IPS-18c (cell line): ENCODE measurements around the gene ING3.

Experiments
- H3K4me3 ChIP-seq: 2 replicates; pipeline ENCODE4 v1.7.0; 2013; ENCODE audit warnings: low read depth, mild to moderate bottlenecking, low read length, moderate library complexity; ENCODE audit not compliant: insufficient read depth
- H3K9me3 ChIP-seq: one replicate; pipeline ENCODE4 v1.6.1; 2013; ENCODE audit warnings: mild to moderate bottlenecking, low read length, moderate library complexity; ENCODE audit not compliant: control insufficient read depth, insufficient read depth

ING3 gene, protein sequence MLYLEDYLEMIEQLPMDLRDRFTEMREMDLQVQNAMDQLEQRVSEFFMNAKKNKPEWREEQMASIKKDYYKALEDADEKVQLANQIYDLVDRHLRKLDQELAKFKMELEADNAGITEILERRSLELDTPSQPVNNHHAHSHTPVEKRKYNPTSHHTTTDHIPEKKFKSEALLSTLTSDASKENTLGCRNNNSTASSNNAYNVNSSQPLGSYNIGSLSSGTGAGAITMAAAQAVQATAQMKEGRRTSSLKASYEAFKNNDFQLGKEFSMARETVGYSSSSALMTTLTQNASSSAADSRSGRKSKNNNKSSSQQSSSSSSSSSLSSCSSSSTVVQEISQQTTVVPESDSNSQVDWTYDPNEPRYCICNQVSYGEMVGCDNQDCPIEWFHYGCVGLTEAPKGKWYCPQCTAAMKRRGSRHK

DNA sequence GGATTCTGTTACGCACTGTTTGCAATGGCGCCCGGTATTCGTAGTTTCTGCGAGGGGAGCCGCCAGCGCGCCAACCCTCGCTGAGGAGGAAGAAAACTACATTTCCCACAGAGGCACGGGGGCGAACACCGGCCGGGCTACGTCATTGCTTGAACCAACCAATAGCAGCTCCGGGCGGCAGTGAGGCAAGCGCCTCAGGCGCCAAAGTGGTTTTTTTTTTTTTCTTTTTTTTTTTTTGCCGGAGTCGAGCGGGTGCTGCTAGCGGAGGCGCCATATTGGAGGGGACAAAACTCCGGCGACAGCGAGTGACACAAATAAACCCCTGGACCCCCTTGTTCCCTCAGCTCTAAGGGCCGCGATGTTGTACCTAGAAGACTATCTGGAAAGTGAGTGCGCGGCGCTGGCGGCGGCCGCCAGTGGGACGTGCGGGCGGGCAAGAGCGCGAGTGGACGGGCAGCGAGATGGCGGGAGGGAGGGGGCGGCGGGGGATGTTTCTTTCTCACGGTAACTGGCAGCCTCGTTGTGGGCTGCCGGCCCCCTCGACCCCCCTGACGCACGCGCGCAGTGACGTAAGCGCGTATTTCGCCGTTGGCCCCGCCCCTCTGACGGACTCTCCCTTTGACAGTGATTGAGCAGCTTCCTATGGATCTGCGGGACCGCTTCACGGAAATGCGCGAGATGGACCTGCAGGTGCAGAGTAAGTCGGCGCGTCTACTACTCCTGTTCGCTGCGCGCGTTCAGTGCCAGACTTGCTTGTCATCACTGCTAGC, at the start of gene ING3:
Gene ING3 (plus strand): TSS at position 239 of the 770 bp plus-strand sequence. CDS start 120 bp downstream, at position 359.
- peak within 1 kb of the TSS; percentile 75 for H3K4me3 ChIP-seq
- H3K9me3 ChIP-seq = no peaks in the 10 kb centered on the region

DNA sequence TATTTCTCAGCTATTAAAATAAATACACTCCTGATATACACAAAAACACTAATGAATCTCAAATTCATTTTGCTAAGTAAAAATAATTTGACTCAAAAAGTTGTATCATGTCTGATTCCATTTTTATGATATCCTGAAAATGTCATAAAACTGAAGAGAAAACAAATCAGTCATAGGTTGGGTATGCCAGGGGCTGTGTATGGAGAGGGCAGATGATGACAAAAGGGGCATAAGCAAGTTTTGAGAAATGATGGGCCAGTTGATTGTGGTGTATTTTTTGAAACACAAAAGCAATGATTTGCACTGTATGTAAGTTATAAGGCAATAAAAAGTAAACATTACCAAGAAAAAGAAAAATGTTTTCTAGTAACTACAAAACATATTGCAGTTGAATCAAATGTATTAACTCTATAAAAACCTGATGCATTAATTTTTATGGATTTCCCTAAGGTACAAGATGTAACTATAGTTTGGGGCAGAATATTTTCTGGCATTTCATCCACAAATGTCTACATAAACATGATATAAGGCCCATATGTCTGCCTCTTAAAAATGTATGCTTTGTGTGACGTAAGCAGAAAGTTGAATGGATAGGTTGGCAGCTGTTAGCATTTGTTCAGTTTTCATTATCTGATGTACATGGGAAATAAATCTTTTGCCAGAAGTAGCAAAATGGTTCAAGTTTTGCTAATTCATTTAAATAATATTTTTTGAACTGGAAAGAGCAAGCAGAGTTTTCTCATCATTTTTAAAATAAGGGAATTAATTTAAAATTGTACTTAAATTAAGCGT, 35.1 kb upstream of the ING3 start:
- no peaks in the 10 kb centered on the region for H3K9me3 ChIP-seq
- H3K4me3 ChIP-seq = no peak overlapping the region

DNA sequence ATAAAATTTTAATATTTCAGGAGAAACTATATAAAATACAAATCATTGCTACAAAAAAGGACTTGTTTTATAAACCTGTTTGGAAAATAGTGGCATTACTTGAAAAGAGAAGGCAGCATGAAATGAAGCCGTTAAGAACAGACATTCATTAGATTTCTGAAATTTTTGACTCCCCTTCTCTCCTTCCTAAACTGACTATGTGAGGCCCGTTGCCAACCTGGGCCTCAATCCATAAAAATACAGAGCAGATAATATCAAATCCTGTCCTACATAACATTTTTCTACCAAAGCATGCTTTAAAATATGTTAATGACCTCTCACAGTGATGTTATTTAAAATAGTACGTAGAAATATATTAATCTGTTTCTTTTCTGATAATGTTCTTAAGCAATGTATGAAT, 34.5 kb upstream of the ING3 start:
- Histone ChIP-seq H3K4me3 (no peak overlapping the region), H3K9me3 (no peaks in the 10 kb centered on the region)

DNA sequence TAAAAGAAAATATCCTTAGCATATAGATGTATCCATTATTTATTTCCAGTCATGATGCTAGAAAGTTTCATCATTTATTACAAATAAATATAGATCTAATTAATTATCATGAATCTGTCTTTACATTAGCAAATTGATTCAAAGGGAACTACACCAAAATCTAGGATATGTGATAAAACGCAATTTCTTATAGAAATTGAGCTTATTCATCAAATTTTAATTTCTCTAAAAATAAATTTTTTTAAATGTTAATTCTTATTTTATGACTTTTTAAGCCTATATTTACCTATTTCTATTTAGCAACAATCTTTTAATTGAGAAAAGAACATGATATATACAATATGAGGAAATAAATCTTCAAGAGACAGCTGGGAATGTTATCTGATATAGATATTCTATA, 34.0 kb upstream of the ING3 start:
- Histone ChIP-seq H3K4me3 (no peak overlapping the region), H3K9me3 (no peaks in the 10 kb centered on the region)

DNA sequence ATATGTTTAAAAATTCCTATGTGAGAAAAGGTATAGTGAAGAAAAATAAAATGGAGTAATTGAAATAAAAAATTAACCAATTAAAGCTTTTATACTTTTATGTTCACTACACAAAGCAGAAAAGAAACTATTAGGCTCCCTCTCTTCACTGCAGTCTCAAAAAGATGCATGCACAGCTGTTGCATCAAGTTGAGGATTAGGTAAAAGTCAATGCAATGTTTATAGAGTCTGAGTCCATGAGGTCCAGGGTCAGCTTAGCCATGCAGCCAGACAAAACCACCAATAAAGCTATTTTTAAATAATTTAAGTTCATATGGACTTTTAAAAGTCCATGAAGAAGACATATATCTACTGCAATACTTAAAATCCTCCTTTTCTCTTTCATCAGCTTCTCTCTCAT, 31.1 kb upstream of the ING3 start:
- Histone ChIP-seq H3K4me3 (no peak overlapping the region), H3K9me3 (no peaks in the 10 kb centered on the region)

DNA sequence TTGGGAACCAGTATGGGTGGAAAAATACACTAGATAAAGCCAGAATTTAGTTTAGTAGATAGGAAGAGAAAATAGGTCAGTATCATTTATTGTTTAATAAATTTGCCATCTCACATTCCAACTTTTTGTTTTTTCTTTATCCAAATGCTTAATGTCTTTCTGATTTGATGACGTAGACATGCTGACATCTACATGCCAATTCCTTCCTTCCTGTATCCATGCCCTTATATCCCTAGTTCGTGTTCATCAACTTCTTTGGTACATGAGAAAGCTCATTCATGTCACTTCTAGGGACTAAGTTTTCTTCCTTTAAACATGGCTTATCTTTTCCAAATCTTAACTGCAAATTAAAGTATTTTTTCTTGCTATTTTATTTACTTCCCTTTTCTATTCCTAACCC, 30.5 kb upstream of the ING3 start:
- H3K4me3 ChIP-seq = no peak overlapping the region

DNA sequence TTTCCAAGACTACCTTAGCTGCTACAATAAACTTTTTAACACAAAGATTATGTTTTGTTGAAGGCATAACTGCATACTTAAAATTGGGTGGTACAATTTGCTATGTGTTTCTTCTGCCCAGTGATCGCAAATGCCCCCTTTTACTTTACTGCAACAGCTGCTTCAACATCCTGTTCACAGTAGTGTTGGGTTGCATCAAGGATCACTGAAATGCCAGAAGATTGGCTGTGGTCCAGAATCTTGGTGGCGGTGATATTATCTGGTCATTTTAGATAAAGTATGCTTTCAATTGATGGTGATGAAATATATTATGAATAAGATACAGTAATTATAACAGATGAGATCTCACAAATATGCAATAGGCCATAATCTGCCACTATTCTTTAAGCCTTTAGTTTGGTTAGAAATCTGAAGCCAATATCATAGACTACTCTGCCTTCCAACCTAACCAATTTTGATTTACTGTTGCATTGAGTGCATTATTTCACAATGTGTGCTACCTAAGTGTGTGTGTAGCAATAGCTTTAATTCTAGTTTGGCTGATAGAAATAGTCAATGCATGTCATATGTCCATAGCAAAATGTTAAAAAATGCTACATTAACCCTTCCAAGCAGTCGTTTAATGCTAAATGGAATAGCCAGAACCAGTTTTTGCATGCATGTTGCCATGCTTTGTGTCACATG, 29.8 kb upstream of the ING3 start:
- H3K9me3 ChIP-seq = no peaks in the 10 kb centered on the region
- no peak overlapping the region for H3K4me3 ChIP-seq

More for the DNA sequence above, 30.5 kb upstream of the ING3 start:
- H3K9me3 ChIP-seq = no peaks in the 10 kb centered on the region

DNA sequence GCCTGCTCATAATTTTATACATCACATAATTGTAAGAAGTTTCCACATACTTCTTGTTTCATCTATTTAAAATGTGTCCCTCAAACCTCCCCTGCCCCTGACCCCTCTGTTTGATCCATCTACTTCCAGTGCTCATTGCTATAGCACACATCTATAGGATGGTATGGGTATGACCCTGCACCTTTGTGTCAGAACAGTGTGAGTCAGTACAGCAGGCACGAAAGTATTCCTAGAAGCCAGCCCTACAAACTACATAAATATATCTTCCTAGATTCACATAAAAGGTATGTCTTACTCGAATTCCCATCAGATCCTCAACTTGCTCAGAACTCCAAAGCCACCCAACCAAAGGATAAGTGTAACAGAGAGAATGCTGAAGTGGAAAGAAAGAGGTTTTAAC, 25.7 kb upstream of the ING3 start:
- Histone ChIP-seq H3K4me3 (no peak overlapping the region), H3K9me3 (no peaks in the 10 kb centered on the region)

DNA sequence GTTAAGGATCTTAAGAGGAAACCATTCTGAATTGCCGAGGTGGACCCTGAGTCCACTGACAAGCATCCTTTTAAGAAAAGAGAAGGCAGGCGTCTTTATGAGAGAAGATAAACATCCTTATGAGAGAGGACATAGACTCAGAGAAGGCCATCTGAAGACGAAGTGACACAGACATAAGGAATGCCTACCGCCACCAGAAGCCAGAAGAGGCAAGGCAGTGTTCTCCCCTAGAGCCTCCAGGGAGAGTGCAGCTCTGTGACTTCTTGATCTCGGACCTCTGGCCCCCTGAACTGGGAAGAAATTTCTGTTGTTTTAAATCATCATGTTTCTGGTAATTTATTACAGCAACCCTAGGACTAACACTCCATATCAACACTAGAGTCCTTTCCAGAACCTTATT, 25.2 kb upstream of the ING3 start:
- Histone ChIP-seq H3K4me3 (no peak overlapping the region), H3K9me3 (no peaks in the 10 kb centered on the region)

DNA sequence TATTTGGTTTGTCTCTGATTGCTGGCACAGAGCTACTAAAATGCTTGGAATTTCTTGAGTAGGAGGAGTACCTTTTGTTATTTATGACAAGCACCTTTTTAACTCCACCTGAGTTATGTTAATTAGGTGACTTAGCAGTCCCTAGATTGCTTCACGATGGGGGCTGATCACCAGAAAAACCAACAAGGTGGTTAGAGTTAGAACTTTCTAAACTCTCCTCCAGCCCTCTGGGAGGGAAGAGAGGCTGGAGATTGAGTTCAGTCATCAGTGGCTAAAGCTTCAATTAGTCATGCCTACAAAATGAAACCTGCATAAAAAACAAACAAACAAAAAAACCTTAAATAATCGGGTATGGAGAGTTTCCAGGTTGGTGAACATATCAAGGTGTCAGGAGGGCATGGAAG, 23.6 kb upstream of the ING3 start:
- Histone ChIP-seq H3K4me3 (no peak overlapping the region), H3K9me3 (no peaks in the 10 kb centered on the region)

DNA sequence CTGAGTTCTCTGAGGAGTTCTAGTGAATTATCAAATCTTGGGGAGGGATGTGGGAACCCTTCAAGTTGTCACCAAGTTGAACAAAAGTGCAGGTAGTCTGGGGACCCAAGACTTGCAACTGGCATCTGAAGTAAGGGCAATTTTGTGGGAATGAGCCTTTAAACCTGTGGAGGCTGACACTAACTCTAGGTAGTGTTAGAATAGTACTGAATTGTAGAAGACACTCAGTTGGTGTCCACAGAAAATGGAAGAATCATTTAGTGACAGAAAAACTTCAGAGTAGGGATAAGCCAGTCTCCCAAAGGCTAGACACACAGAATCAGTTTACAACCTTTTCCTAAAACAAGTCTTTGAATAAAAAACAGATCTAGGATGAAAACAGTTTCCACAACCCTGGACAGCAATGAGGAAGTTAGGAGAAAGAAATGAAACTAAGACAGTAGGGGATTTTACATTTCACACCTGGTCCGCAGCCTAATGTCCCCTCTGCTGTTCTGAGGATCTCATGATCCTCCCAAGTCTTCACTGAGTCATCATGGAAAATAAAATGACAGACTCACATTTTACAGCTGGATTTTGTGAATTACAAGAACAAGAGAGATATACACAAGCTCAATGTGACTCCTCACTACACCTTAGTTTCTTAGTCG, 23.0 kb upstream of the ING3 start:
- H3K9me3 ChIP-seq = no peaks in the 10 kb centered on the region
- H3K4me3 ChIP-seq = no peak overlapping the region

DNA sequence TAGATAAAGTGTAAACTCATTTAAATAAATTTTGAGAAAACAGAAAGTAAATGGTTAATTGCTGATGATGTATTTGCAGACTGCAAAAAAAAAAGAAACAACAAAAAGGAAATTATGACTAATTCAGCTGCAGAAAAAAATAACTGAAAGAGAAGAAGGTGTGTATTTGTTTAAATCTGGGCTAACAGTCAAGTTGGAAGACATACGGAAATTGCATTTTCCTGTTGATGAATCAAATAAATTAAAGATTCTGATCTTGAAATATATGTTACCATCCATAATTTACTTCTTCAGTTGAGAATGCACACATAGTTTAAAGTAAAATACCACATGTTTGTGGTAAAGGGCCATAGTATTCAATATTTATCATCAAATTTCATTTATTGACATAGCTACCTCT, 19.3 kb upstream of the ING3 start:
- Histone ChIP-seq H3K9me3 (no peaks in the 10 kb centered on the region), H3K4me3 (no peak overlapping the region)

DNA sequence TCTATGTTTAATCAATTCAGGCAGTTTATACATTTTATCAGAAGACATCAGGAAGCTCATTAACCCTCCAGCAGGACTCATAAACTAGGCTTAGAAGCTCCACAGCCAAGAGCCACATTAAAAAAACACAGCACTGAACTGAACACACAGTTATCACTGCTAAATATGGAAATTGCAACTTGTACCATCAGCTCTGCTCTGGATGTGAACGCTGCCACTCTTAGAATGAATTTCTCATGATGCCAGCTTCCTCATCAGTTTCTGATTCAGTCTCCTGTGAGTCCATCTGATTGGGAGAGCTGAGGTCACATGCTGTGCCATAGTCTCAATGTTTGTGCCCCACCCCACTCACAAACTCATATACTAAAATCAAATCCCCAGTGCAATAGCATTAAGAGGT, 17.1 kb upstream of the ING3 start:
- Histone ChIP-seq H3K9me3 (no peaks in the 10 kb centered on the region), H3K4me3 (no peak overlapping the region)

DNA sequence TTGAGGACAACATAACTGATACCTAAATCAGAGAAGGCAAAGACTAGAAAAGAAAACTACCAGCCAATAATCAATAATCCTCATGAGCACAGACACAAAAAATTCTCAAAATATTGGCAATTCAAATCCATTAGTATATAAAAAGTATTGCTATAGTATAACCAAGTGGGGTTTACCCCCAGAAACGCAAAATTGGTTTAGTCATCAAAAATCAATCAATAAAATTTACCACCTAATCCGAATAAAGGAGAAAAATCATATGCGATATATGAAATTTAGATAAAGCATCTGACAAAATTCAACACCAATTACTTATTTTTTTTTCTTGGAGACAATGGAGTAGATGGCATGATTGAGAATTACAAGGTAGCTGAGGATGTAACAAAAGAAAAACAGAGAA, 11.2 kb upstream of the ING3 start:
- H3K9me3 ChIP-seq = no peaks in the 10 kb centered on the region
- H3K4me3 ChIP-seq = no peak overlapping the region

DNA sequence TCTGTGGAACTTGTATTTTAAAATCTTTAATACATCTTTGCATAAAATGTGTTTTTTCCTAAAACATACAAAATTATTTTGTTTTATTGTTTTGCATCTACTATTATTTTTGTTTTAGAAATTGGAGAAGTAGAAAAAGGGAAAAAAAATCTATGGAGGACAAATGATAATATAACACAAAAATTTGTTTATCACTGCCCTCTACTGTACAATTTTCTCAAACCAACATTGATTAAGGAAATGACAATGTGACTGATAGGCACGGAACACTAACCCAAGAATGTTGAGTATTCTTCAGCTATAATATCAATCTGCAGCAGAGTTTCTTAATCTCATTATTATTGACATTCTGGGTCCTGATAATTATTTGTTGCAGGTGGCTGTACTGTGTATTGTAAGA, 9.5 kb upstream of the ING3 start:
- Histone ChIP-seq H3K4me3 (no peak overlapping the region), H3K9me3 (no peaks in the 10 kb centered on the region)

DNA sequence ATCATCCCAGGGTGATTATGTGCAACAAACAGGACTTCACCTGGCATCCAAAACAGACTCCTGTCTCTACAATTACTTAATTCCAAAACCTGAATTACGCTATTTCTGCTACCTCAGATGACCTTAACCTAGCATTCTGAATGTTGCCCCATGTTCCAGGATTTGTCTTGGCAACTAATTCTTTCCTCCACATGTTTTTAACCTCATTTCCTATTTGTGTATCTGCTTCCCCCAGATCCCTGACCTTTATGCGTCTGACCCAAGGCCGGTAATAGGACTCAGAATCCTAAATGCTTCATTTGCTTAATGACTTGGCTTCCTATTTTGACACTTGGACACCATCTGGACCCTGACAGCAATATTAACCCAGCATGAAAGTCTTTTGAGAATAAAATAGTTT, 8.7 kb upstream of the ING3 start:
- H3K4me3 ChIP-seq = no peak overlapping the region
- no peaks in the 10 kb centered on the region for H3K9me3 ChIP-seq

DNA sequence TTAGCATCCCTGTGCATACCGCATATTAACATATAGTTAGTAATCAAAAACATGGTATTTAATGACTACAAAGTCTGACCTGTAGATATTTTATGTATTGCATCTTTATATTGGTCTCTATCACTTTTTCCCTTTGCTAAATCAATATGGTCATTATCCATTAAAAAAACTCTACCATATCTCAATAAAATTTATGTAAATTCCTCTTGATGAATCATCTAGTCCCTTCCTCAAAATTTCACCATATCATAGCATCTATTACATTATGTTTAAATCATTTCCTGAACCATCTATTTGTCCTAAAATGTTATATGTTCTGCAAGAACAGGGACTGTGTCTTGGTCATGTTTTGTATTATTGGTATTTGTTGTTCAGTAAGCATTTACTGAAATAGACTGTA, 7.7 kb upstream of the ING3 start:
- Histone ChIP-seq H3K9me3 (no peaks in the 10 kb centered on the region), H3K4me3 (no peak overlapping the region)
